ENCODE measurements around the gene P2RX1. TPM values are rescaled to one million over a fixed set of nuclear protein-coding genes. Genes with fewer than 3 reads are reported as not detected.
A peak's percentile ranks its signal among the peaks of the same experiment; 100 is the strongest.

The P2RX1 gene
- polyA plus RNA-seq, 2 of the 4 experiments (the other 2 are of a cell fraction), result 0.05 to 0.13 TPM

DNA sequence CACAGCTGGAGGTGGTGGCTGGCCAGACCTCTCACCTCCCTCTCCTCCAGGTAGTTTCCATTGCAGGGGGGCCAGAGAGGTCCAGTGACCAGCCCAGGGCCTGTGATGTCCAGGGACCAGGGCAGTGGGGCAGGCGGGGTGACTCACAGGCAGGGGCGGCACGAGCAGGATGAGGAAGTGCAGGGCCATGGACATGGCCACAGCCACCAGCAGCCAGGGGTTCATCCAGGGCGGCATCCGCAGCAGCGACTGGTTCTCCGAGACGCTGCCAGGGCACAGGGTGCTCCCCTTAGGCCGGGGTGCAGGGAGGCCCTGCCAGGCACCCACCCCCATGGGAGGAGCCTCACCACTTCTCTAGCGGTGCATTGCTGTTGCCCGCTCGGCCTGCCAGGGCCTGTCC, 12.9 kb upstream of the P2RX1 start:
- WGBS (ENCODE audit: missing lambda C conversion rate), result 91% methylated on average over 6 of the region's 12 CpGs
- peak in 1 of 2 experiments; percentile 12; a peak in 1 of 6 replicates for ATAC-seq

DNA sequence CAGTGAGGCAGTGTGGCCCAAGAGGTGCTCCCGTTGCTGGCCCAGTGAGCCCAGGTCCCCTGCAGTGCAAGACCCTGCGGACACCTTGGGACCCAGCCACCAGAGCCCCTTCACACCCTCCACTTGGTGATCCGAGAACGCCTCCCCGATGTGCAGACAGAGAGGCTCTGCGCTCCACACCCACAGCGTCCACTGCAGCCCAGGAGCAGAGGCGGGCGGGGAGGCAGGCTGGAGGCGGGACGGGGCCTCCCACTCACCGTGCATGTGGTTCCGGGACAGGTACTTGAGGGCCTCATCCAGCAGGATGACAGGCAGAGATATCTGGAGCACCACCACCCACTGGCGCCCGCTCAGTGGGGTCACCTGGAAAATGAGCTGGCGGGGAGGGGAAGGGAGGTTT, 12.1 kb upstream of the P2RX1 start:
- POLR2A ChIA-PET, result no interaction called here
- FAIRE-seq (no peak), ATAC-seq (no peak; a peak in 2 of 6 replicates), DNase-seq (ENCODE audit: low read depth in 1 of 2, low spot score in 1 of 2) (no peak)
- CTCF ChIA-PET, result interaction anchor here (1.1 to 8.4 kb wide), 4 partner anchors 11 to 153 kb away, joined by 3 to 86 read pairs (median 6); partner anchors contain the start of gene P2RX1
- Histone ChIP-seq H3K9me3 (no peaks in the 10 kb centered on the region), H3K4me3 (no peak overlapping the region), H3K4me1 (no peaks in the 10 kb centered on the region), H3K4me2 (no peak overlapping the region), H3K27ac (no peak overlapping the region)
- no peak for TF ChIP-seq HDAC2 (IDR thresholded peaks at IDR 0.05)
- no peak for TF ChIP-seq POLR2AphosphoS2 (conservative IDR thresholded peaks at IDR 0.05; ENCODE audit: low read length)
- WGBS (ENCODE audit: missing lambda C conversion rate), result 90% methylated on average over 15 of the region's 16 CpGs

More for the DNA sequence above, 12.9 kb upstream of the P2RX1 start:
- Histone ChIP-seq H3K4me3 (no peak overlapping the region), H3K9me3 (no peaks in the 10 kb centered on the region), H3K4me1 (no peaks in the 10 kb centered on the region), H3K4me2 (no peak overlapping the region), H3K27ac (no peak overlapping the region)
- FAIRE-seq (no peak), DNase-seq (ENCODE audit: low read depth in 1 of 2, low spot score in 1 of 2) (no peak)
- TF ChIP-seq ZC3H11A (IDR thresholded peaks at IDR 0.05) (no peak), KDM1A (IDR thresholded peaks at IDR 0.05; ENCODE audit: low read depth) (no peak), CHD2 (IDR thresholded peaks at IDR 0.05; ENCODE audit: low read length, partially characterized antibody) (no peak), BHLHE40 (IDR thresholded peaks at IDR 0.05; ENCODE audit: low read depth, low read length) (no peak), NR3C1 (IDR thresholded peaks at IDR 0.05) (no peak), ZNF302 (CRISPR knock-in tag; IDR thresholded peaks at IDR 0.05) (no peak), POLR2AphosphoS2 (conservative IDR thresholded peaks at IDR 0.05; ENCODE audit: low read length) (no peak), HEYL (CRISPR knock-in tag; IDR thresholded peaks at IDR 0.05) (no peak), ZSCAN20 (CRISPR knock-in tag; IDR thresholded peaks at IDR 0.05) (no peak), MAZ (IDR thresholded peaks at IDR 0.05; ENCODE audit: borderline replicate concordance, low read depth, low read length) (no peak), CEBPB (IDR thresholded peaks at IDR 0.05) (no peak), SMC3 (IDR thresholded peaks at IDR 0.05) (no peak), NPAS2 (CRISPR knock-in tag; IDR thresholded peaks at IDR 0.05; ENCODE audit: borderline replicate concordance) (no peak), TFCP2L1 (CRISPR knock-in tag; IDR thresholded peaks at IDR 0.05) (no peak), CHD4 (IDR thresholded peaks at IDR 0.05; ENCODE audit: borderline replicate concordance) (no peak), TP53 (CRISPR knock-in tag; IDR thresholded peaks at IDR 0.05) (no peak)
- TF ChIP-seq, protein P1, sequence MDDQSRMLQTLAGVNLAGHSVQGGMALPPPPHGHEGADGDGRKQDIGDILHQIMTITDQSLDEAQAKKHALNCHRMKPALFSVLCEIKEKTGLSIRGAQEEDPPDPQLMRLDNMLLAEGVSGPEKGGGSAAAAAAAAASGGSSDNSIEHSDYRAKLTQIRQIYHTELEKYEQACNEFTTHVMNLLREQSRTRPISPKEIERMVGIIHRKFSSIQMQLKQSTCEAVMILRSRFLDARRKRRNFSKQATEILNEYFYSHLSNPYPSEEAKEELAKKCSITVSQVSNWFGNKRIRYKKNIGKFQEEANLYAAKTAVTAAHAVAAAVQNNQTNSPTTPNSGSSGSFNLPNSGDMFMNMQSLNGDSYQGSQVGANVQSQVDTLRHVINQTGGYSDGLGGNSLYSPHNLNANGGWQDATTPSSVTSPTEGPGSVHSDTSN (IDR thresholded peaks at IDR 0.05), result no peak
- TF ChIP-seq, protein P2, sequence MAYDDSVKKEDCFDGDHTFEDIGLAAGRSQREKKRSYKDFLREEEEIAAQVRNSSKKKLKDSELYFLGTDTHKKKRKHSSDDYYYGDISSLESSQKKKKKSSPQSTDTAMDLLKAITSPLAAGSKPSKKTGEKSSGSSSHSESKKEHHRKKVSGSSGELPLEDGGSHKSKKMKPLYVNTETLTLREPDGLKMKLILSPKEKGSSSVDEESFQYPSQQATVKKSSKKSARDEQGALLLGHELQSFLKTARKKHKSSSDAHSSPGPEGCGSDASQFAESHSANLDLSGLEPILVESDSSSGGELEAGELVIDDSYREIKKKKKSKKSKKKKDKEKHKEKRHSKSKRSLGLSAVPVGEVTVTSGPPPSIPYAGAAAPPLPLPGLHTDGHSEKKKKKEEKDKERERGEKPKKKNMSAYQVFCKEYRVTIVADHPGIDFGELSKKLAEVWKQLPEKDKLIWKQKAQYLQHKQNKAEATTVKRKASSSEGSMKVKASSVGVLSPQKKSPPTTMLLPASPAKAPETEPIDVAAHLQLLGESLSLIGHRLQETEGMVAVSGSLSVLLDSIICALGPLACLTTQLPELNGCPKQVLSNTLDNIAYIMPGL (CRISPR knock-in tag; IDR thresholded peaks at IDR 0.05; ENCODE audit: borderline replicate concordance), result no peak
- TF ChIP-seq, protein P3, sequence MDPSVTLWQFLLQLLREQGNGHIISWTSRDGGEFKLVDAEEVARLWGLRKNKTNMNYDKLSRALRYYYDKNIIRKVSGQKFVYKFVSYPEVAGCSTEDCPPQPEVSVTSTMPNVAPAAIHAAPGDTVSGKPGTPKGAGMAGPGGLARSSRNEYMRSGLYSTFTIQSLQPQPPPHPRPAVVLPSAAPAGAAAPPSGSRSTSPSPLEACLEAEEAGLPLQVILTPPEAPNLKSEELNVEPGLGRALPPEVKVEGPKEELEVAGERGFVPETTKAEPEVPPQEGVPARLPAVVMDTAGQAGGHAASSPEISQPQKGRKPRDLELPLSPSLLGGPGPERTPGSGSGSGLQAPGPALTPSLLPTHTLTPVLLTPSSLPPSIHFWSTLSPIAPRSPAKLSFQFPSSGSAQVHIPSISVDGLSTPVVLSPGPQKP (IDR thresholded peaks at IDR 0.05; ENCODE audit: low read depth, low read length), result no peak
- TF ChIP-seq, protein P4, sequence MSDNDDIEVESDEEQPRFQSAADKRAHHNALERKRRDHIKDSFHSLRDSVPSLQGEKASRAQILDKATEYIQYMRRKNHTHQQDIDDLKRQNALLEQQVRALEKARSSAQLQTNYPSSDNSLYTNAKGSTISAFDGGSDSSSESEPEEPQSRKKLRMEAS (IDR thresholded peaks at IDR 0.05), result no peak
- POLR2A ChIA-PET, result no interaction called here
- CTCF ChIA-PET, result interaction anchor here (1.1 to 8.4 kb wide), 3 partner anchors 12 to 153 kb away, joined by 3 to 86 read pairs (median 6); partner anchors contain the start of gene P2RX1
